Measurements from ENCODE around the gene SRSF11.

DNA sequence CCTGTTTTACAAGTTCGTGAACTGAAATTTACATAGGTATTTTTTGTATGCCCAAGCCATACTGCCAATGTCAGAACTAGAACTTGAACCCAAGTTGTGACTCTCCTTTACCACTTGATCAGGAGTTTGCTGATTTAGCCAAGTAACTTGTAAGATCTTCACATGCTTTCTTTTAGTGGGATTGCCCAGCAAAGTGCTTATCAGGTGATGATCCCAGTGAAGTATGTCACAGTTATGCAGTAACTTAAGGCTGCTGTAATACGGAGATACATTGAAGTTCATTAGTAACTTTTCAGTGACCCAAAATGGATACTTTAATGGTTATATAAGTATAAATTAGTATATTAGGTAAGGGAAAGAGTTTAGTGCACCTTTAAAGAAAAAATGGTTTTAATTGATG is 3.8 kb downstream of the SRSF11 start:
- TF ChIP-seq, protein P1, sequence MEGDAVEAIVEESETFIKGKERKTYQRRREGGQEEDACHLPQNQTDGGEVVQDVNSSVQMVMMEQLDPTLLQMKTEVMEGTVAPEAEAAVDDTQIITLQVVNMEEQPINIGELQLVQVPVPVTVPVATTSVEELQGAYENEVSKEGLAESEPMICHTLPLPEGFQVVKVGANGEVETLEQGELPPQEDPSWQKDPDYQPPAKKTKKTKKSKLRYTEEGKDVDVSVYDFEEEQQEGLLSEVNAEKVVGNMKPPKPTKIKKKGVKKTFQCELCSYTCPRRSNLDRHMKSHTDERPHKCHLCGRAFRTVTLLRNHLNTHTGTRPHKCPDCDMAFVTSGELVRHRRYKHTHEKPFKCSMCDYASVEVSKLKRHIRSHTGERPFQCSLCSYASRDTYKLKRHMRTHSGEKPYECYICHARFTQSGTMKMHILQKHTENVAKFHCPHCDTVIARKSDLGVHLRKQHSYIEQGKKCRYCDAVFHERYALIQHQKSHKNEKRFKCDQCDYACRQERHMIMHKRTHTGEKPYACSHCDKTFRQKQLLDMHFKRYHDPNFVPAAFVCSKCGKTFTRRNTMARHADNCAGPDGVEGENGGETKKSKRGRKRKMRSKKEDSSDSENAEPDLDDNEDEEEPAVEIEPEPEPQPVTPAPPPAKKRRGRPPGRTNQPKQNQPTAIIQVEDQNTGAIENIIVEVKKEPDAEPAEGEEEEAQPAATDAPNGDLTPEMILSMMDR (IDR thresholded peaks at IDR 0.05) = no peak
- TF ChIP-seq EZH2 (IDR thresholded peaks at IDR 0.05; ENCODE audit: borderline replicate concordance, insufficient read depth, low read depth, low read length, poor library complexity, severe bottlenecking) = no peak
